Erythroblast (primary cell): ENCODE results near the gene ACSM6.

Experiments
- DNase-seq, 2 experiments: peaks; one replicate each; lab custom pipeline; 2025; lab: John Stamatoyannopoulos, UW
- GATA1 ChIP-seq: IDR thresholded peaks from 2 replicates; pipeline ENCODE4 v1.6.1; 2011; ENCODE audit warnings: low read depth, mild to moderate bottlenecking, control low read depth, low read length, moderate library complexity
- POLR2A ChIP-seq: IDR thresholded peaks from 2 replicates; pipeline ENCODE4 v1.6.1; 2011; ENCODE audit warnings: mild to moderate bottlenecking, low read length

ACSM6 gene

GRCh38 chr10:95245425-95246055 is 51.5 kb downstream of the ACSM6 start:
- no peak for DNase-seq
- TF ChIP-seq GATA1 (no peak), POLR2A (no peak)

- TF ChIP-seq GATA1 (no peak), POLR2A (no peak)
- DNase-seq, result peak; percentile 72 to 89
Observed at GRCh38 chr10:95246582-95247051, 52.6 kb downstream of the ACSM6 start.

GRCh38 chr10:95247200-95247880 is 53.3 kb downstream of the ACSM6 start:
- TF ChIP-seq POLR2A (no peak), GATA1 (no peak)
- no peak for DNase-seq

- DNase-seq, result no peak
- no peak for TF ChIP-seq GATA1
- no peak for TF ChIP-seq POLR2A
Observed at GRCh38 chr10:95247881-95248583, 54.0 kb downstream of the ACSM6 start.

GRCh38 chr10:95248989-95249388 is 55.0 kb downstream of the ACSM6 start:
- no peak for TF ChIP-seq GATA1
- TF ChIP-seq POLR2A, result no peak
- DNase-seq, result no peak

- TF ChIP-seq POLR2A (no peak), GATA1 (no peak)
- DNase-seq, result no peak
Observed at GRCh38 chr10:95249467-95249866, 55.4 kb downstream of the ACSM6 start.

- DNase-seq, result no peak
- TF ChIP-seq GATA1, result no peak
- TF ChIP-seq POLR2A, result no peak
Observed at GRCh38 chr10:95250856-95251255, 56.8 kb downstream of the ACSM6 start.

GRCh38 chr10:95253007-95253406 is 59.0 kb downstream of the ACSM6 start:
- TF ChIP-seq POLR2A (no peak), GATA1 (no peak)
- DNase-seq, result no peak

- DNase-seq, result no peak
- TF ChIP-seq POLR2A (no peak), GATA1 (no peak)
Observed at GRCh38 chr10:95253686-95254085, 59.6 kb downstream of the ACSM6 start.

- no peak for DNase-seq
- TF ChIP-seq POLR2A, result no peak
- no peak for TF ChIP-seq GATA1
Observed at GRCh38 chr10:95254629-95255028, 60.6 kb downstream of the ACSM6 start.

- no peak for DNase-seq
- TF ChIP-seq POLR2A, result no peak
- no peak for TF ChIP-seq GATA1
Observed at GRCh38 chr10:95256268-95256667, 62.2 kb downstream of the ACSM6 start.

GRCh38 chr10:95257849-95258248 is 63.8 kb downstream of the ACSM6 start:
- no peak for DNase-seq
- no peak for TF ChIP-seq GATA1
- TF ChIP-seq POLR2A, result no peak

GRCh38 chr10:95260397-95260881 is 66.4 kb downstream of the ACSM6 start:
- TF ChIP-seq POLR2A (no peak), GATA1 (no peak)
- peak in 1 of 2 experiments; percentile 39 for DNase-seq
